WTC11 (cell line): ENCODE results near the gene CIB2. TPM values are rescaled to one million over a fixed set of nuclear protein-coding genes. Genes with fewer than 3 reads are reported as not detected.

ENCODE experiments used
- ATAC-seq: fragments of 200-7000 bp; cut with Tn5 transposase; 2 replicates; pipeline ENCODE4 v1.10.0; 2021; ENCODE audit warnings: mild to moderate bottlenecking, moderate library complexity
- CTCF ChIA-PET: fragments of 300-600 bp; sonication (Branson Sonifier 250); formaldehyde crosslinking; loops from one replicate; lab custom pipeline; 2021; ENCODE audit warnings: antibody characterized with exemption; lab: Charles Lee
- POLR2A ChIA-PET: fragments of 350-600 bp; sonication (Branson Sonifier 250); formaldehyde crosslinking; loops from one replicate; lab custom pipeline; 2021; ENCODE audit warnings: antibody characterized with exemption; lab: Charles Lee
- DNase-seq: peaks from one replicate; pipeline ENCODE4 v3.0.0; 2021; ENCODE audit warnings: low spot score
- H3K27ac Mint-ChIP-seq: 2 replicates; pipeline ENCODE4 v1.8.0; 2021; ENCODE audit warnings: mixed read lengths
- H3K27me3 Mint-ChIP-seq: 2 replicates; pipeline ENCODE4 v1.8.0; 2021; ENCODE audit warnings: low read depth, mild to moderate bottlenecking, moderate library complexity, mixed read lengths
- H3K36me3 Mint-ChIP-seq: 2 replicates; pipeline ENCODE4 v1.8.0; 2021; ENCODE audit warnings: mixed read lengths
- H3K4me1 Mint-ChIP-seq: 2 replicates; pipeline ENCODE4 v1.8.0; 2022; ENCODE audit warnings: mixed read lengths
- H3K4me3 Mint-ChIP-seq: 2 replicates; pipeline ENCODE4 v1.8.0; 2021; ENCODE audit warnings: mild to moderate bottlenecking, moderate library complexity, mixed read lengths
- H3K9me3 Mint-ChIP-seq: 2 replicates; pipeline ENCODE4 v1.8.0; 2021; ENCODE audit warnings: mixed read lengths
- CBFB ChIP-seq: sonication (generic); formaldehyde crosslinking; IDR thresholded peaks from 2 replicates; pipeline ENCODE4 v1.8.1; 2022; ENCODE audit warnings: mild to moderate bottlenecking, low read depth, missing genetic modification reagents
- EMX1 ChIP-seq: fragments of 250-450 bp; sonication (Bioruptor Pico); IDR thresholded peaks from 2 replicates; pipeline ENCODE4 v1.8.0; 2021; ENCODE audit warnings: mild to moderate bottlenecking
- IRF2 ChIP-seq: sonication (generic); formaldehyde crosslinking; IDR thresholded peaks from 2 replicates; pipeline ENCODE4 v1.8.0; 2022; ENCODE audit warnings: low read depth, missing genetic modification reagents, borderline replicate concordance
- JAZF1 ChIP-seq: fragments of 250-450 bp; sonication (Bioruptor Pico); IDR thresholded peaks from 2 replicates; pipeline ENCODE4 v1.9.0; 2021; ENCODE audit warnings: moderate library complexity, mild to moderate bottlenecking, inconsistent platforms
- JUN ChIP-seq: sonication (generic); formaldehyde crosslinking; IDR thresholded peaks from 2 replicates; pipeline ENCODE4 v1.8.0; 2023; ENCODE audit warnings: mild to moderate bottlenecking, missing genetic modification reagents
- NR2C2 ChIP-seq: sonication (generic); formaldehyde crosslinking; IDR thresholded peaks from 2 replicates; pipeline ENCODE4 v1.8.0; 2022; ENCODE audit warnings: mild to moderate bottlenecking, missing genetic modification reagents
- NR3C1 ChIP-seq: sonication (generic); formaldehyde crosslinking; conservative IDR thresholded peaks from 2 replicates; pipeline ENCODE4 v1.8.1; 2023; ENCODE audit warnings: low read depth, mild to moderate bottlenecking, missing genetic modification reagents
- RELA ChIP-seq: sonication (generic); formaldehyde crosslinking; IDR thresholded peaks from 2 replicates; pipeline ENCODE4 v1.8.1; 2022; ENCODE audit warnings: missing genetic modification reagents, mild to moderate bottlenecking, borderline replicate concordance
- SMAD3 ChIP-seq: sonication (generic); formaldehyde crosslinking; IDR thresholded peaks from 2 replicates; pipeline ENCODE4 v1.8.0; 2022; ENCODE audit warnings: missing genetic modification reagents, mild to moderate bottlenecking, borderline replicate concordance
- ZNF121 ChIP-seq: sonication (generic); formaldehyde crosslinking; IDR thresholded peaks from 2 replicates; pipeline ENCODE4 v1.8.0; 2023; ENCODE audit warnings: missing genetic modification reagents
- ZNF423 ChIP-seq: fragments of 250-450 bp; sonication (Bioruptor Pico); IDR thresholded peaks from 2 replicates; pipeline ENCODE4 v2.1.2; 2022; ENCODE audit warnings: mild to moderate bottlenecking, moderate library complexity
- ZNF671 ChIP-seq: fragments of 250-450 bp; sonication (Bioruptor Pico); IDR thresholded peaks from 2 replicates; pipeline ENCODE4 v1.8.0; 2021; ENCODE audit warnings: mild to moderate bottlenecking
- total RNA-seq: library from RNA; stranded (reverse); gene quantifications from 3 replicates; pipeline ENCODE4 v1.2.3, GENCODE V29; 2021
- TF ChIP-seq, protein P1 (sequence below): sonication (generic); formaldehyde crosslinking; conservative IDR thresholded peaks from 2 replicates; pipeline ENCODE4 v1.8.1; 2023; ENCODE audit warnings: mild to moderate bottlenecking, low read depth, missing genetic modification reagents, moderate library complexity
- TF ChIP-seq, protein P2 (sequence below): sonication (generic); formaldehyde crosslinking; IDR thresholded peaks from 2 replicates; pipeline ENCODE4 v1.8.1; 2022; ENCODE audit warnings: mild to moderate bottlenecking, moderate library complexity, missing genetic modification reagents
- TF ChIP-seq, protein P3 (sequence below): sonication (generic); formaldehyde crosslinking; IDR thresholded peaks from 2 replicates; pipeline ENCODE4 v1.8.0; 2022; ENCODE audit warnings: missing genetic modification reagents
- TF ChIP-seq, protein P4 (sequence below): sonication (generic); formaldehyde crosslinking; IDR thresholded peaks from 2 replicates; pipeline ENCODE4 v1.8.0; 2023; ENCODE audit warnings: missing genetic modification reagents, mild to moderate bottlenecking, borderline replicate concordance
- TF ChIP-seq, protein P5 (sequence below): sonication (generic); formaldehyde crosslinking; IDR thresholded peaks from 2 replicates; pipeline ENCODE4 v1.8.1; 2023; ENCODE audit warnings: mild to moderate bottlenecking, missing genetic modification reagents, borderline replicate concordance

The CIB2 gene
- total RNA-seq, 1 experiment from 2014 or later = 45.2 TPM

DNA sequence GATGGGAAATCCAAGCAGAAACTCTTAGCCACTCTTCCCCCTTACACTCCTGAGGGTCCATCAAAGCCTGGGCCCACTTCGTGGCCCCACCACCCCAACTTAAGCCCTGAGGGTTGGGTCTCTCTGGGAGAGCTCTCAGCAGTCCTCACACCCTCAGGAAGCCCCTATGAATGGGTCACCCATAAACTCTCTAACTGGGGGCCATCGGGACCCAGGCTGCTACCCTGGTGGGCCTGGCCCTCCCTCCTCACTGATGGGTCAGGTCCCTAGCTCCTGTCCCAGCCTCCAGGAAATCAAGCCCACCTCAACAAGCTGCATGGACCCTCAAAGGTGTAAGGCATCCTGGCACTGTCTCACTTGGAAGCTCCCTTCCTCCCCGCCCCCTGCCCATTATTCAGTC is 19.5 kb downstream of the CIB2 start (continued):
- TF ChIP-seq, protein P1, sequence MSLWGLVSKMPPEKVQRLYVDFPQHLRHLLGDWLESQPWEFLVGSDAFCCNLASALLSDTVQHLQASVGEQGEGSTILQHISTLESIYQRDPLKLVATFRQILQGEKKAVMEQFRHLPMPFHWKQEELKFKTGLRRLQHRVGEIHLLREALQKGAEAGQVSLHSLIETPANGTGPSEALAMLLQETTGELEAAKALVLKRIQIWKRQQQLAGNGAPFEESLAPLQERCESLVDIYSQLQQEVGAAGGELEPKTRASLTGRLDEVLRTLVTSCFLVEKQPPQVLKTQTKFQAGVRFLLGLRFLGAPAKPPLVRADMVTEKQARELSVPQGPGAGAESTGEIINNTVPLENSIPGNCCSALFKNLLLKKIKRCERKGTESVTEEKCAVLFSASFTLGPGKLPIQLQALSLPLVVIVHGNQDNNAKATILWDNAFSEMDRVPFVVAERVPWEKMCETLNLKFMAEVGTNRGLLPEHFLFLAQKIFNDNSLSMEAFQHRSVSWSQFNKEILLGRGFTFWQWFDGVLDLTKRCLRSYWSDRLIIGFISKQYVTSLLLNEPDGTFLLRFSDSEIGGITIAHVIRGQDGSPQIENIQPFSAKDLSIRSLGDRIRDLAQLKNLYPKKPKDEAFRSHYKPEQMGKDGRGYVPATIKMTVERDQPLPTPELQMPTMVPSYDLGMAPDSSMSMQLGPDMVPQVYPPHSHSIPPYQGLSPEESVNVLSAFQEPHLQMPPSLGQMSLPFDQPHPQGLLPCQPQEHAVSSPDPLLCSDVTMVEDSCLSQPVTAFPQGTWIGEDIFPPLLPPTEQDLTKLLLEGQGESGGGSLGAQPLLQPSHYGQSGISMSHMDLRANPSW = no peak
- no peak for TF ChIP-seq ZNF121 (CRISPR knock-in tag)
- TF ChIP-seq RELA (CRISPR knock-in tag) = no peak
- TF ChIP-seq, protein P2, sequence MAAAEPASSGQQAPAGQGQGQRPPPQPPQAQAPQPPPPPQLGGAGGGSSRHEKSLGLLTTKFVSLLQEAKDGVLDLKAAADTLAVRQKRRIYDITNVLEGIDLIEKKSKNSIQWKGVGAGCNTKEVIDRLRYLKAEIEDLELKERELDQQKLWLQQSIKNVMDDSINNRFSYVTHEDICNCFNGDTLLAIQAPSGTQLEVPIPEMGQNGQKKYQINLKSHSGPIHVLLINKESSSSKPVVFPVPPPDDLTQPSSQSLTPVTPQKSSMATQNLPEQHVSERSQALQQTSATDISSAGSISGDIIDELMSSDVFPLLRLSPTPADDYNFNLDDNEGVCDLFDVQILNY (CRISPR knock-in tag) = no peak
- TF ChIP-seq IRF2 = no peak

DNA sequence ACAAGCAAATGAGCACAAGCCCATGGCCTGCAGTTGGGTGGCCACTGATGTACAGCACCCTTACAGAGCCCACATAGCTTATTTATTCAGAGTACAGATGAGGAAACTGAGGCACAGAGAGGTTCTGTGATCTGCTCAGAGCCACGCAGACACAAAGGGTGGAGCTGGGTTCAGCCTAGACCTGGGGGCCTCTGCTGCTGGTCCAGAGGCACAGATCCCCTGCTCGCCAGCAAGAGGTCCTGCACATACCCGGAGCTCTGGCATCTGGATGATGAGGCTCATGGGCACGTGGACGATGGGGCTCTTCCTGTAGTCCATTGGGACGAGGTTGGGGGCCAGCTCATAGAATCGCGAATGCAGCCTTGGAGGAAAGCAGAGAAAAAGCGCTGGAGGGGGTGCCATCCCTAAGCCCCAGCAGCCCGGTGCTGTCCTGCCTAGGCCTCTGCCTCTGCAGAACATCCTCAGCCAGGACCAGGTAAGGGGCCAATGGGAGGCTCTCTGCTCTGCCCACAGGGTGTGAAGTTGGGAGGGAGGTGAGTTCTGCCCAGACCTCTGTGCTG is 20.2 kb downstream of the CIB2 start:
- POLR2A ChIA-PET = no interaction called here
- CTCF ChIA-PET = interaction anchor here (2.7 to 5.2 kb wide), 2 partner anchors 84 to 130 kb away, joined by 45 to 46 read pairs; no protein-coding TSS in a partner anchor
- TF ChIP-seq SMAD3 (no peak), EMX1 (CRISPR knock-in tag) (no peak), NR2C2 (CRISPR knock-in tag) (no peak), JUN (CRISPR knock-in tag) (no peak), CBFB (CRISPR knock-in tag) (no peak), JAZF1 (CRISPR knock-in tag) (no peak), NR3C1 (no peak), IRF2 (no peak), ZNF671 (CRISPR knock-in tag) (no peak), ZNF423 (no peak)
- TF ChIP-seq, protein P1 = no peak
- TF ChIP-seq, protein P3, sequence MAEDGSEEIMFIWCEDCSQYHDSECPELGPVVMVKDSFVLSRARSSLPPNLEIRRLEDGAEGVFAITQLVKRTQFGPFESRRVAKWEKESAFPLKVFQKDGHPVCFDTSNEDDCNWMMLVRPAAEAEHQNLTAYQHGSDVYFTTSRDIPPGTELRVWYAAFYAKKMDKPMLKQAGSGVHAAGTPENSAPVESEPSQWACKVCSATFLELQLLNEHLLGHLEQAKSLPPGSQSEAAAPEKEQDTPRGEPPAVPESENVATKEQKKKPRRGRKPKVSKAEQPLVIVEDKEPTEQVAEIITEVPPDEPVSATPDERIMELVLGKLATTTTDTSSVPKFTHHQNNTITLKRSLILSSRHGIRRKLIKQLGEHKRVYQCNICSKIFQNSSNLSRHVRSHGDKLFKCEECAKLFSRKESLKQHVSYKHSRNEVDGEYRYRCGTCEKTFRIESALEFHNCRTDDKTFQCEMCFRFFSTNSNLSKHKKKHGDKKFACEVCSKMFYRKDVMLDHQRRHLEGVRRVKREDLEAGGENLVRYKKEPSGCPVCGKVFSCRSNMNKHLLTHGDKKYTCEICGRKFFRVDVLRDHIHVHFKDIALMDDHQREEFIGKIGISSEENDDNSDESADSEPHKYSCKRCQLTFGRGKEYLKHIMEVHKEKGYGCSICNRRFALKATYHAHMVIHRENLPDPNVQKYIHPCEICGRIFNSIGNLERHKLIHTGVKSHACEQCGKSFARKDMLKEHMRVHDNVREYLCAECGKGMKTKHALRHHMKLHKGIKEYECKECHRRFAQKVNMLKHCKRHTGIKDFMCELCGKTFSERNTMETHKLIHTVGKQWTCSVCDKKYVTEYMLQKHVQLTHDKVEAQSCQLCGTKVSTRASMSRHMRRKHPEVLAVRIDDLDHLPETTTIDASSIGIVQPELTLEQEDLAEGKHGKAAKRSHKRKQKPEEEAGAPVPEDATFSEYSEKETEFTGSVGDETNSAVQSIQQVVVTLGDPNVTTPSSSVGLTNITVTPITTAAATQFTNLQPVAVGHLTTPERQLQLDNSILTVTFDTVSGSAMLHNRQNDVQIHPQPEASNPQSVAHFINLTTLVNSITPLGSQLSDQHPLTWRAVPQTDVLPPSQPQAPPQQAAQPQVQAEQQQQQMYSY (CRISPR knock-in tag) = no peak
- TF ChIP-seq, protein P4, sequence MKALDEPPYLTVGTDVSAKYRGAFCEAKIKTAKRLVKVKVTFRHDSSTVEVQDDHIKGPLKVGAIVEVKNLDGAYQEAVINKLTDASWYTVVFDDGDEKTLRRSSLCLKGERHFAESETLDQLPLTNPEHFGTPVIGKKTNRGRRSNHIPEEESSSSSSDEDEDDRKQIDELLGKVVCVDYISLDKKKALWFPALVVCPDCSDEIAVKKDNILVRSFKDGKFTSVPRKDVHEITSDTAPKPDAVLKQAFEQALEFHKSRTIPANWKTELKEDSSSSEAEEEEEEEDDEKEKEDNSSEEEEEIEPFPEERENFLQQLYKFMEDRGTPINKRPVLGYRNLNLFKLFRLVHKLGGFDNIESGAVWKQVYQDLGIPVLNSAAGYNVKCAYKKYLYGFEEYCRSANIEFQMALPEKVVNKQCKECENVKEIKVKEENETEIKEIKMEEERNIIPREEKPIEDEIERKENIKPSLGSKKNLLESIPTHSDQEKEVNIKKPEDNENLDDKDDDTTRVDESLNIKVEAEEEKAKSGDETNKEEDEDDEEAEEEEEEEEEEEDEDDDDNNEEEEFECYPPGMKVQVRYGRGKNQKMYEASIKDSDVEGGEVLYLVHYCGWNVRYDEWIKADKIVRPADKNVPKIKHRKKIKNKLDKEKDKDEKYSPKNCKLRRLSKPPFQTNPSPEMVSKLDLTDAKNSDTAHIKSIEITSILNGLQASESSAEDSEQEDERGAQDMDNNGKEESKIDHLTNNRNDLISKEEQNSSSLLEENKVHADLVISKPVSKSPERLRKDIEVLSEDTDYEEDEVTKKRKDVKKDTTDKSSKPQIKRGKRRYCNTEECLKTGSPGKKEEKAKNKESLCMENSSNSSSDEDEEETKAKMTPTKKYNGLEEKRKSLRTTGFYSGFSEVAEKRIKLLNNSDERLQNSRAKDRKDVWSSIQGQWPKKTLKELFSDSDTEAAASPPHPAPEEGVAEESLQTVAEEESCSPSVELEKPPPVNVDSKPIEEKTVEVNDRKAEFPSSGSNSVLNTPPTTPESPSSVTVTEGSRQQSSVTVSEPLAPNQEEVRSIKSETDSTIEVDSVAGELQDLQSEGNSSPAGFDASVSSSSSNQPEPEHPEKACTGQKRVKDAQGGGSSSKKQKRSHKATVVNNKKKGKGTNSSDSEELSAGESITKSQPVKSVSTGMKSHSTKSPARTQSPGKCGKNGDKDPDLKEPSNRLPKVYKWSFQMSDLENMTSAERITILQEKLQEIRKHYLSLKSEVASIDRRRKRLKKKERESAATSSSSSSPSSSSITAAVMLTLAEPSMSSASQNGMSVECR (CRISPR knock-in tag) = no peak
- TF ChIP-seq, protein P5, sequence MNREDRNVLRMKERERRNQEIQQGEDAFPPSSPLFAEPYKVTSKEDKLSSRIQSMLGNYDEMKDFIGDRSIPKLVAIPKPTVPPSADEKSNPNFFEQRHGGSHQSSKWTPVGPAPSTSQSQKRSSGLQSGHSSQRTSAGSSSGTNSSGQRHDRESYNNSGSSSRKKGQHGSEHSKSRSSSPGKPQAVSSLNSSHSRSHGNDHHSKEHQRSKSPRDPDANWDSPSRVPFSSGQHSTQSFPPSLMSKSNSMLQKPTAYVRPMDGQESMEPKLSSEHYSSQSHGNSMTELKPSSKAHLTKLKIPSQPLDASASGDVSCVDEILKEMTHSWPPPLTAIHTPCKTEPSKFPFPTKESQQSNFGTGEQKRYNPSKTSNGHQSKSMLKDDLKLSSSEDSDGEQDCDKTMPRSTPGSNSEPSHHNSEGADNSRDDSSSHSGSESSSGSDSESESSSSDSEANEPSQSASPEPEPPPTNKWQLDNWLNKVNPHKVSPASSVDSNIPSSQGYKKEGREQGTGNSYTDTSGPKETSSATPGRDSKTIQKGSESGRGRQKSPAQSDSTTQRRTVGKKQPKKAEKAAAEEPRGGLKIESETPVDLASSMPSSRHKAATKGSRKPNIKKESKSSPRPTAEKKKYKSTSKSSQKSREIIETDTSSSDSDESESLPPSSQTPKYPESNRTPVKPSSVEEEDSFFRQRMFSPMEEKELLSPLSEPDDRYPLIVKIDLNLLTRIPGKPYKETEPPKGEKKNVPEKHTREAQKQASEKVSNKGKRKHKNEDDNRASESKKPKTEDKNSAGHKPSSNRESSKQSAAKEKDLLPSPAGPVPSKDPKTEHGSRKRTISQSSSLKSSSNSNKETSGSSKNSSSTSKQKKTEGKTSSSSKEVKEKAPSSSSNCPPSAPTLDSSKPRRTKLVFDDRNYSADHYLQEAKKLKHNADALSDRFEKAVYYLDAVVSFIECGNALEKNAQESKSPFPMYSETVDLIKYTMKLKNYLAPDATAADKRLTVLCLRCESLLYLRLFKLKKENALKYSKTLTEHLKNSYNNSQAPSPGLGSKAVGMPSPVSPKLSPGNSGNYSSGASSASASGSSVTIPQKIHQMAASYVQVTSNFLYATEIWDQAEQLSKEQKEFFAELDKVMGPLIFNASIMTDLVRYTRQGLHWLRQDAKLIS (CRISPR knock-in tag) = no peak

More for the DNA sequence above, 20.2 kb downstream of the CIB2 start:
- peaks cover 7% of the 10 kb centered on the region for H3K4me1 Mint-ChIP-seq
- peaks cover 4% of the 10 kb centered on the region; the same call in 1 of the 2 replicates for H3K36me3 Mint-ChIP-seq
- no peak overlapping the region for H3K27ac Mint-ChIP-seq
- H3K4me3 Mint-ChIP-seq = no peak overlapping the region
- DNase-seq (no peak), ATAC-seq (no peak)
- H3K9me3 Mint-ChIP-seq = no peaks in the 10 kb centered on the region
- H3K27me3 Mint-ChIP-seq = no peaks in the 10 kb centered on the region
